ENCODE measurements around the gene TMEM220. TPM values are rescaled to one million over a fixed set of nuclear protein-coding genes. Genes with fewer than 3 reads are reported as not detected.

TMEM220 gene
- polyA plus RNA-seq, 1 experiment = 12.2 TPM

DNA sequence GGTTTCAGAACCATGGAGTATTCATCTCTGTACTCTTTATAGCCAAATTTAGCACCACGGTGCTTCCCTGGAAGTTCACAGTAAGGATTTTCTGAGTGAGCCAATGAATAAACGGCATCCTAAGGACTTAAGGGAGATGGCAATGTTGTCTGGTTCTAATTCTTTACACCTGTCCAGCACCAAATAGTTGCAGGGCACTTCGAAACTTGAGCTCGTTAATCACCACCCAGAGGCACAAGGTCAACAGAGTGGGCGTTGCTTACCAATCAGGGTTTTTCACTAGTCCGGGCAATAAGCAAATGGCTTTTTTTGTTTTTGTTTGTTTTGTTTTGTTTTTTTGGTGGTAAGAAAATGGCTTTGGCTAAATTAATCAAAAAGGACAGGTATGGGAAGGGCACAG, 28.2 kb upstream of the TMEM220 start:
- TF ChIP-seq, protein P1, sequence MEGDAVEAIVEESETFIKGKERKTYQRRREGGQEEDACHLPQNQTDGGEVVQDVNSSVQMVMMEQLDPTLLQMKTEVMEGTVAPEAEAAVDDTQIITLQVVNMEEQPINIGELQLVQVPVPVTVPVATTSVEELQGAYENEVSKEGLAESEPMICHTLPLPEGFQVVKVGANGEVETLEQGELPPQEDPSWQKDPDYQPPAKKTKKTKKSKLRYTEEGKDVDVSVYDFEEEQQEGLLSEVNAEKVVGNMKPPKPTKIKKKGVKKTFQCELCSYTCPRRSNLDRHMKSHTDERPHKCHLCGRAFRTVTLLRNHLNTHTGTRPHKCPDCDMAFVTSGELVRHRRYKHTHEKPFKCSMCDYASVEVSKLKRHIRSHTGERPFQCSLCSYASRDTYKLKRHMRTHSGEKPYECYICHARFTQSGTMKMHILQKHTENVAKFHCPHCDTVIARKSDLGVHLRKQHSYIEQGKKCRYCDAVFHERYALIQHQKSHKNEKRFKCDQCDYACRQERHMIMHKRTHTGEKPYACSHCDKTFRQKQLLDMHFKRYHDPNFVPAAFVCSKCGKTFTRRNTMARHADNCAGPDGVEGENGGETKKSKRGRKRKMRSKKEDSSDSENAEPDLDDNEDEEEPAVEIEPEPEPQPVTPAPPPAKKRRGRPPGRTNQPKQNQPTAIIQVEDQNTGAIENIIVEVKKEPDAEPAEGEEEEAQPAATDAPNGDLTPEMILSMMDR (IDR thresholded peaks at IDR 0.05; ENCODE audit: insufficient read depth, low read depth, low read length) = no peak
- Histone ChIP-seq H3K27me3 (ENCODE audit: control insufficient read depth, insufficient read depth, low read length) (no peaks in the 10 kb centered on the region), H3K4me3 (ENCODE audit: low read depth, low read length) (no peak overlapping the region), H3K36me3 (ENCODE audit: control insufficient read depth, insufficient read depth, low read length) (no peaks in the 10 kb centered on the region)
- no peak for DNase-seq (ENCODE audit: low read depth)
- ChIA-PET POLR2A (no interaction called here), CTCF (no interaction called here)

DNA sequence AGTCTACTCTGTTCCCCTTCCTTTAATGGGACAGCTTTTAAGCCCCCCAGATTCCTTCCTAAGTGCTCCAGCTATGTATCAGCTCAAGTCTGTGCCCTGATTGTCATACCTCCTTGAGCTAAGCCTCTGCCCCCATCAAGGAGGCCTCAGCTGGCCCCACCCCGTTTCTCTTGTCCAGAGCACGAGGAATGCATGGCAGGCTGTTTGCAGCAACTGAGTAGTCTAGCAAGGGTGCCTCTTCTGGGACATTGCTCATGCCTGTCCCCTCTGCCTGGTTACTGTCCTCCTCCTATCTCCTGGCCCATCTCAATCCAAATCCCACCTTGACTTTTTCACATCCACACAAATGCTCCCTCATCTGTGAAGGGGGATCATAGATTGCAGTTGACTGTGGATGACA, 27.8 kb upstream of the TMEM220 start:
- no peaks in the 10 kb centered on the region for H3K36me3 ChIP-seq (ENCODE audit: control insufficient read depth, insufficient read depth, low read length)
- H3K4me3 ChIP-seq (ENCODE audit: low read depth, low read length) = no peak overlapping the region
- POLR2A ChIA-PET = no interaction called here
- TF ChIP-seq, protein P1 (IDR thresholded peaks at IDR 0.05; ENCODE audit: insufficient read depth, low read depth, low read length) = no peak
- no peaks in the 10 kb centered on the region for H3K27me3 ChIP-seq (ENCODE audit: control insufficient read depth, insufficient read depth, low read length)
- CTCF ChIA-PET = no interaction called here
- no peak for DNase-seq (ENCODE audit: low read depth)

DNA sequence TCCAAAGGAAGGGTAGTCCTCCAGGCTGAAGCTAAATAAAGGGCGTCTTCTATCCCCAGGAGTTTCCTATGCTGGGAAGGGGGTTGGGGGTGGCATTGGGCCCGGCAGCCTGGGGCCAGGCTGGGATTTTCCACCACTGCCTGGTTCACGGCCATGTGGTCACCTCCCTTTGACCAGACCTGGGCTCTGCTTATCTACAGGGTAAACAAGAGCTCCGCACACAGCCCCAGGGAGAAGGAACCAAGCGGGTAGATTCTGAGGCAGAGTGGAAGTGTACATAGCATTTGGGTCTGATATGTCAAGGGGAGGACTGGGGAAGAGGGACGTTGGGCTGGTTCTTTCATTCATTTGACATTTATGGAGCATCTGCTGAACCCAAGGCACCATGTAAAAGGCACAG, 27.2 kb upstream of the TMEM220 start:
- no peaks in the 10 kb centered on the region for H3K27me3 ChIP-seq (ENCODE audit: control insufficient read depth, insufficient read depth, low read length)
- H3K4me3 ChIP-seq (ENCODE audit: low read depth, low read length) = no peak overlapping the region
- DNase-seq (ENCODE audit: low read depth) = no peak
- CTCF ChIA-PET = no interaction called here
- POLR2A ChIA-PET = no interaction called here
- no peaks in the 10 kb centered on the region for H3K36me3 ChIP-seq (ENCODE audit: control insufficient read depth, insufficient read depth, low read length)
- TF ChIP-seq, protein P1 (IDR thresholded peaks at IDR 0.05; ENCODE audit: insufficient read depth, low read depth, low read length) = no peak

DNA sequence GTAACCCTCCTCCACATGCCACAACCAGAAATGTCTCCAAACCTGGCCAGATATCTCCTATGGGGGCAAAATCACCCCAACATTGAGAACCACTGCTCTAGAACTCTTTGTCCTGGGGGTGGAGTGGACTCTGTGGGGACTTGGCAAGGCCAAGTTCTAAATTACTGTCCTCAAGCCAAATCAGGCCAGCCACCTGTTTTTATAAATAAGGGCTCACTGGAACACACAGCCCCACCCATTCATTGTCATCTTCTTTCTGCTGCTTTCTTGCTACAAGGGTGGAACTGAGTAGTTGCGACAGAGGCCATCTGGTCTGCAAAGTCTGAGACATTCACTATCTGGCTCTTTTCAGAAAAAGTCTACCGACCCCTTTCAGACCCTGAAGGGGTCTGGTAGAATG, 26.8 kb upstream of the TMEM220 start:
- H3K36me3 ChIP-seq (ENCODE audit: control insufficient read depth, insufficient read depth, low read length) = no peaks in the 10 kb centered on the region
- CTCF ChIA-PET = no interaction called here

DNA sequence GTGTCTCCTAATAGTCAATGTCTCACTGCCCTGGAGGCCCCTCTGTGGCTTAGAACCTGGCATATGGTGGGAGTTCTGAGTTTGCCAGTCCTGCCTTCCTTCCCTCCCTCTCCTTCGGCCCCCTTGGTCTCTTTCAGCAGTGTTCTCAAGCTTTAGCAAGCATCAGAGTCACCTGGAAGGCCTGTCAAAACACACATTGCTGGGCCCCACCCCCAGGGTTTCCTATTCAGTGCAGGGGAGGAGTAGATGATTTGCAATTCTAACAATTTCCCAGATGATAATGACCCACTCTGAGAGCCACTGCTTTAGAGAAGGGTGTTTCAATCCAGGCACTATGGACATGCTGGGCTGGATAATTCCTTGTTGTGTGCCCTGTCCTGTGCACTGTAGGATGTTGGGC, 26.4 kb upstream of the TMEM220 start:
- no peak for DNase-seq (ENCODE audit: low read depth)
- Histone ChIP-seq H3K27me3 (ENCODE audit: control insufficient read depth, insufficient read depth, low read length) (no peaks in the 10 kb centered on the region), H3K4me3 (ENCODE audit: low read depth, low read length) (no peak overlapping the region), H3K36me3 (ENCODE audit: control insufficient read depth, insufficient read depth, low read length) (no peaks in the 10 kb centered on the region)
- ChIA-PET CTCF (no interaction called here), POLR2A (no interaction called here)
- TF ChIP-seq, protein P1 (IDR thresholded peaks at IDR 0.05; ENCODE audit: insufficient read depth, low read depth, low read length) = no peak

More for the DNA sequence above, 26.8 kb upstream of the TMEM220 start:
- TF ChIP-seq, protein P1 (IDR thresholded peaks at IDR 0.05; ENCODE audit: insufficient read depth, low read depth, low read length) = no peak
- POLR2A ChIA-PET = no interaction called here
- DNase-seq (ENCODE audit: low read depth) = no peak
- Histone ChIP-seq H3K4me3 (ENCODE audit: low read depth, low read length) (no peak overlapping the region), H3K27me3 (ENCODE audit: control insufficient read depth, insufficient read depth, low read length) (no peaks in the 10 kb centered on the region)
